GM03348 (cell line): ENCODE data around the gene TNP1.

ENCODE experiments used
- DNase-seq: peaks from one replicate; pipeline ENCODE4 v3.0.0; 2012; ENCODE audit warnings: low spot score

The TNP1 gene

DNA sequence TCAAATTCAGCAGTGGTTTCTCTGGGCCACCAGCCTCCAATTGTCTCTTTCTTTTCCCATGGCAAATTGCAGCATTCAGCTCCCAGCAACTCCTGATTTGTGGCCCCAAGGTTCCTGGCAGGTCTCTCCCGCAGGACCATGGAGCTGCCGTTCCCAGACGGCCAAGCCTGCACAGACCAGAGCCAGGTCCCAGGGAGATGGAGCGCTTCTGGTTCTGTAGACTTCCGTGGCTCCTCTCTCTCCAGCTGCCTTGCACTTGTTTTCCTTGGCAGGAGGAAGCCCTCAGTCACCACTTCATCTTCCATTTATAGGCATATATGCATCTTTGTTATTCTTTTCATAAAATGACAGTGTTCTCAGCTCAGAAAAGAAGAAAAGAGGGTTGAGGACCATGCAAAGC lies 21.7 kb downstream of the TNP1 start:
- DNase-seq, result no peak

DNA sequence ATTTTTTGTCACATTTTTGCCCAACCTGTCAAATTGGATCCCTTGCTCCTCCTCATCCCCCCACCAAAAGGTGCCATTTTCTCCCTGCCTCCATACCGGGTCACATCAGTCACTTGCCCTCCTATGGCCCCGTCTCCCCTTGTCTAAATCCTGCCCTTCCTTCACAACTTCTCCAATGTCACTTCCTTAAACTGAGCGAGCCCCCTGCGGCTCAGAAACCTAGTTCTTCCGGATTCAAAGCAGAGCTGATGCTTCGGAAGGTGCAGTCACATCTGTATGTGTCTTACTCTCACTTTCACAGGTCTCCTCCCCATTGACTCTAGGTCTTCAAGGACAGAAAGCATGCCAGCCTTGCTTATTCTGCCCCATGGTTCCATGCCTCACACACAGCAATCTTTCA lies 22.1 kb downstream of the TNP1 start:
- no peak for DNase-seq

DNA sequence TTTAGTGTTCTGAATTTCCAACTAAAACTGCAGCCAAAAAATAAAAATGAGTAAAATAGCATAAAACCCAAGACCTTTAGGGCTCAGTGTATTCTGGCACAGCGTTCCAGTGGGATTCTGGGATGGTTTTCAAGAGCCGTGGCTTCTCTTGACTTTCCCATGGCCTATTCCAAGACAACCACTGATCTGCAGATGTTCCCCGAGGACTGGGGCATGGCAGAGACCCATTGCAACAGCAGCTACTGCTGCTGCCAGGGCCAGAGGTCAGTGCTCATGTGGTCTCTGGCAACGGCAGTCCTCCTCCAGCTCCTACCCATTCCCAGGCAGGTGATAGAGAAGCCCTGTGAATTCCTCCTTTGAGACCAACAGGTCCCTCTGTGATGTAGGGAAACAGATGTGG lies 26.8 kb downstream of the TNP1 start:
- DNase-seq, result no peak

DNA sequence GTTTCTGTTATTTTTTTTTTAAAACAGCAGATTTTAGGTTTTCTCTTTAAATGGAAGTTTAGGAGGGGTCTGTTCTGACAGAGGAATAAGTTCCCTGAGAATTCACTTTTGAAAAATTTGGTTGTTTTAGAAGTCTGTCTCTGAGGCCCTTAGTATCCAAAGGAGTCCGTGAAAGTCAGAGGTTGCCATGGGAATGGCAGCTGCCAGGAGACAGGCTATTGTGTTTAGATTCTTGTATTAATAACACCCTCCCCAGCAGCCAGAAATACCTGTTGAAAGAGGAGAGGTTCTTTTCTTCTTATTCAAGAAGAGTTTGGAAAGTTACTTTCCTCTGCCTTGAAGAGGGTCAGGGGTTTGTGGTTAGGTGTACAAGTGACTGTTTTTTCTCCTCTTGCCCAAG lies 29.5 kb downstream of the TNP1 start:
- no peak for DNase-seq

DNA sequence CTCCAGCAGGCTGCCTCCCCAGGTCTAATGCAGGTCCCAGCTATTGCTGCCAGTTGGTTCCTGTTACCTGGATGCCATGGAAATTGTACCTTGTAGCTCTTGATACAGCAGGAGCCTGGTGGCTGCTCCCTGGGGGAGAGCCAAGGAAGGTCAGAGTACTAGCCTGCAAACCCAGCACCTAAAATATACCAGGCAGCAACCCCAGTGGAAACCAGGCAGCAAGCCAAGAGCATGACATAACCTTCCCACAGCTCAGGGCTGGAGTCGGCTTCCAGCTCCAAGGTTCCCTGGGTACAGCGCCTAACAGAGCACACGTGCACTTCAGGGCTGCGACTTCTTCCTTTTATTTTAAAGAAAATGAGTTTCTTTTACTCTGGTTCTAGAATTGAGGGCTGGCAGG lies 30.3 kb downstream of the TNP1 start:
- DNase-seq, result peak; percentile 68

DNA sequence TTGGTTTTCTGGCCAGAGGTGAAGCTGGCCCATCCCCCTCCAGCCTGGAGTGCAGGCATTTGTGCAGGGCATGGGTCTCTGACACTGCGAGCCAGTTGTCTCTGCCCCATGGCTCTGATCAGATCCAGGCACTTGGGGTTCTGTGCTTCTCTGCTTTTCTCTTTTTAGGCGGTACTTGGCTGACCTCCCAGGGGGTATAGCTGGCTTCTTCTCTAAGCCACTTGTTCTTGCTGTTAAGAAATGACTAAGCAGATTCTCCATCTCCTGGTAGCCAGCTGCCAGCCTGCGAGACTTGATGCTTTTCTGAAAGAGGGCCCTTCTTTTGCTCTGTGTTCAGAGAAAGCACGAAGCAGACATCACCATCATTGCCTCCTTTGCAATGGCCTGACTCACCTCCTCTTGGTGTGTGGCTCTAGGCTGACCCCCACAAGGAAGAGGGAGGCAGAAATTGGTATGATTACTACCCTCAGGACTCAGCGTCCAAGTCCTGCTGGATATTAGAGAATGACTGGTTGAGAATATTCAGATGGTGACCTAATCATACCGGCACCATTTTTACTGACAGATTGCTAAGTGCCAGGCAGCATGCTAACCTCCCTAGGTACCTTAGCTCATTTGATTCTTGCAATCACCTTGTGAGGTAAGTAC lies 32.7 kb downstream of the TNP1 start:
- DNase-seq, result peak; percentile 12

DNA sequence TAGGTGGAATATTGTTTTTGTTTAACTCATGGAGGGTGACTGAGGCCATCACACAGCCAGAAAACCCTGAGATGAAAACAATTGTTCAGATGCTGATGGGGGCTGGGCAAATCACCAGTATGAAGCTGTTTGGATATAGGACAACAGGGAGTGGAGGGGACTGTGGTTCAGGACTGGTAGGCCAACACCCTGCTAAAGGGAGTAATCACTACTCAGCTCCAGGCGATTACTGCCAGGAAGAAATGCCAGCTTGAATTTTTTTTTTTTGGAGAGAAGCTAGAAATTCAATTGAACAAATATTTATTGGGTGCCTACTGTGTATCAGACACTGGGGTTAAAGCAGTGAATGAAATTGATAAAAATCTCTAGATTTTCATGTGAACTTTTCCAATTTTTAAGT lies 37.4 kb downstream of the TNP1 start:
- no peak for DNase-seq

DNA sequence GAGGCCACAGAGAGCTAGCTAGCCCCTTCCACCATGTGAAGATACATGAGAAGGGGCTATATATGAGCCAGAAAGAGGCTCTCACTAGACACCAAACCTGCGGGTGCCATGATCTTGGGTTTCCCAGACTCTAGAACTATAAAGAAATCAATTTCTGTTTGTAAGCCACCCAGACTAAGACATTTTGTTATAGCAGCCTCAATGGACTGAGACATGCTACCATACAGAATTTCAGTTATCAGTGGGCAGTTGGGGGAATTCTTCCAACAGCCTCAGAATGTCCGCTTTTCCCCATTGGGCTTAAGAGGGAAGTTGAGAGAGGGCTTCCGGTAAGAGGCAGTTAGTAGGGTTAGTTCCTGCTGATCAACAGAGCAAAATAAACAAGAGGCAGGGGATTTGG lies 39.2 kb downstream of the TNP1 start:
- no peak for DNase-seq

DNA sequence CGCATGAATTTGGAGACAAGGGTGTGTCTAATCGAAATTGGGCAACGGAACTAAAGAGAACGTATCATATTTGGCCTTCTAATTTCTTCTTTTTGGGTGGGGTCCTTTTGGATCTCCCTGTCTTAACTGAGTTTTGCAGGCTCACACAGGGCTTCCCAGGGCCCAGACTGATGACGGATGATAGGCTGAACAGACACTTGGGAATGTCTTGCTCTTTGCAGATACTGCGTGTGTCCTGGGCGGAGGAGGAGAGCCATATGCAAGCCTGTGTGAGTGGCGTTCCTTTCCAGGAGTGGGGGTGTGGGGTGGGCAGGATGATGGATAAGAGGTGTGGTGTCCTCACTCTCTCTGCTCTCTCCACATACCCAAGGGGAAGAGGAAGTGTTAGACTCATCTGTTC lies 40.1 kb downstream of the TNP1 start:
- no peak for DNase-seq

DNA sequence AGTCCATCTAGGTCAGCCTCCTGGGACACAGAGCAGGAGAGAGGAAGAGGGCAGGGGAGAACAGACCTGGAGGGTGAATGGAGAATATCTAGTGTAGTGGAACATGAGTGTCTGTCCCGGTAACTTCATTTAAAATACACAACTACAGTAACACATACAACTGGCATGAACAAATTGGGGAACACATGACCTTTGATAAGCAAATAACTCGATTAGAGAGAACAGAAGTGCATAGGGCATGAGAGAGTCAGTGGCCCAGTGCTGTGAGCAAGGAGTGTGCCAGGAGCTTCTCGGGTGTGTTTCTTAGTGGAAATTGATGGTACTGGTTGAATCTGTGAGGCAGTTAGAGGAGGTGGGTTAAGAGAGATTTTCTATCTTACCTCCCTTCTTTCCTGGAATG lies 40.8 kb downstream of the TNP1 start:
- no peak for DNase-seq

DNA sequence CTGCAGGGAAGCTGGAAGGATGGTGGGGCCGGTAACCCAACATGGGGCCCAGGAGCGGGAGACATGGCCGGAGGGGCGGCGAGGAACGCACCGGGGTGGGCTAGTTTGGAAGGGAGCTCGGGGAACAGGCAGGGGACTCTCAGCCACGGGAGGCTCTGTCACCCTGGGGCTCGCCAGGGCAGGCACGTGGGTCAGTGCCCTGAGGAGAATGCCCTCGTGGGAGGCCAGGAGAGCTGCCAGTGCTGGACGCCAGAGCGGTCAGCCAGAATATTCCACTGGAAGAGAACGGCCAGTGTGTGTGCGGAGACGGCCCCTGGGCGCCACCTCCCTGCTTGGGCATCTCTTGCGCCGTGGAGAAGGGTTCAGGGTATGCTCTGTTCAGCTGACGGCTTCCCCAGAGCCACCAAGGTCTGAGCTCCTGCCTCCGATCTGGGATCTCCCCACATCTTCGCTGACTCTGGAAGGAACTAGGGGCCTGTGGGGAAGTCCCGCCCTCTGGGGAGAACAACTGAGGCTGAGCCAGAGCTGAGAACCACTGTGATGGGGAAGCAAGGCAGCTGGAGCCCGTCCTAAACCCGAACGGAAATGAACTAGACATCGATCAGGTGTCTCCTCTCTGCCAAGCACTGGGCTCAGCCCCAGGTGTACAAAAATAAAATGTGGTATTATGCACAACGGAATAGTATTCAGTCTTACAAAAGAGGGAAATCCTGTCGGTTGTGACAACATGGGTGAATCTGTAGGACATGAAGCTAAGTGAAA lies 49.3 kb downstream of the TNP1 start:
- DNase-seq, result no peak
